Astrocyte of the spinal cord (primary cell): ENCODE measurements around the gene FAF2.
"Not testable (repeated sequence)": the region's sequence is repeated elsewhere in the genome, so short reads cannot be mapped to it uniquely, and the experiment has no call there.

ENCODE experiments used
- DNase-seq: peaks from one replicate; pipeline ENCODE4 v3.0.0; 2011; ENCODE audit warnings: low read depth, low spot score
- H3K4me3 ChIP-seq: 2 replicates; pipeline ENCODE4 v1.5.1; 2011; ENCODE audit warnings: low read depth, mild to moderate bottlenecking, low read length, moderate library complexity
- in situ Hi-C: cut with HindIII; loops from 2 replicates; pipeline ENCODE4 v1.10.0; 2017; ENCODE audit warnings: low sequenced_read_pairs
- TF ChIP-seq, protein P1 (sequence below): IDR thresholded peaks from 2 replicates; pipeline ENCODE4 v1.5.1; 2012; ENCODE audit warnings: low read depth, mild to moderate bottlenecking, low read length, inconsistent platforms

Gene FAF2

DNA sequence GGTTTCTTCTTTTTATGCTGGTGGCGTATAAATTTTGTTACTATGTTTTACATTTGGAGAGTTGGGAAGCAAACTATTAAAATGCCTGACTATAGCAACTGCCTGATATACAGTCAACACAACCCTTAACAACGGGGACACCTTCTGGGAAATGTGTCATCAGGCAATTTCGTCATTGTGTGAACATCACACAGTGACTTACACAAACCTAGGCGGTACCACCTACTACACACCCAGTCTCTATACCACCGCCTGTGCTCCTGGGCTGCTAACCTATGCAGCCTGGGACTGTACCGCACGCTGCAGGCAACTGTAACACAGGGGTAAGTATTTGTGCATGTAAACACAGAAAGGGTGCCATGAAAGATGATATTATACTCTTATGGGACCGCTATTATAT is 99.6 kb downstream of the FAF2 start:
- in situ Hi-C loops: no loop called here

DNA sequence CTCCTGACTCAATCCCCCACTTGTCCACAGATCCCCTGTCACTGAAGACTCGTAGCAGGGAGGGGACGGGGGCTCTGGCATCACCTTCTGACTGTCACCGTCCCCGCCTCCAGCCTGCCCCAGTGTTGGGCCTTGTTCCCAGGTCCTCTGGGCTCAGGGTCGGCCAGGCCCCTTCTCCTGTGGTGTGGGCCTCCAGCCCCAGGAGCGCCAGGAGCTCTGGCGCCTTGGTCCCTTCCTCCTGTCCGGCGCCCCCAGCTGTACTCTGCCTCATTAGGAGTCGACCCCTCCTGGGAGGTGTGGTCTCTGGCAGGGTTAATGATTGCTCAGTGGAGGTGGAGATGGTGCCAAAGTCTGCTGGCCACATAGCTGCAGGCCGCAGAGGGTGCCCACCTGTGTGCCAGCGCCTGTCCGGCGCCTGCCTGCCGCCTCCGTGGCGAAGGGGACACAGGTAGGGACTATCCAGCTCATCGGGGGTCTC is 100.8 kb downstream of the FAF2 start, which contains the start of gene CDHR2:
CDHR2 (plus strand) TSS at position 376 of the 478 bp plus-strand sequence. CDS start 16,011 bp downstream, outside the sequence.
- TF ChIP-seq, protein P1, sequence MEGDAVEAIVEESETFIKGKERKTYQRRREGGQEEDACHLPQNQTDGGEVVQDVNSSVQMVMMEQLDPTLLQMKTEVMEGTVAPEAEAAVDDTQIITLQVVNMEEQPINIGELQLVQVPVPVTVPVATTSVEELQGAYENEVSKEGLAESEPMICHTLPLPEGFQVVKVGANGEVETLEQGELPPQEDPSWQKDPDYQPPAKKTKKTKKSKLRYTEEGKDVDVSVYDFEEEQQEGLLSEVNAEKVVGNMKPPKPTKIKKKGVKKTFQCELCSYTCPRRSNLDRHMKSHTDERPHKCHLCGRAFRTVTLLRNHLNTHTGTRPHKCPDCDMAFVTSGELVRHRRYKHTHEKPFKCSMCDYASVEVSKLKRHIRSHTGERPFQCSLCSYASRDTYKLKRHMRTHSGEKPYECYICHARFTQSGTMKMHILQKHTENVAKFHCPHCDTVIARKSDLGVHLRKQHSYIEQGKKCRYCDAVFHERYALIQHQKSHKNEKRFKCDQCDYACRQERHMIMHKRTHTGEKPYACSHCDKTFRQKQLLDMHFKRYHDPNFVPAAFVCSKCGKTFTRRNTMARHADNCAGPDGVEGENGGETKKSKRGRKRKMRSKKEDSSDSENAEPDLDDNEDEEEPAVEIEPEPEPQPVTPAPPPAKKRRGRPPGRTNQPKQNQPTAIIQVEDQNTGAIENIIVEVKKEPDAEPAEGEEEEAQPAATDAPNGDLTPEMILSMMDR: no peak
- in situ Hi-C loops: no loop called here
- H3K4me3 ChIP-seq: no peak within 1 kb of the TSS
- no peak for DNase-seq

More for the DNA sequence above, 99.6 kb downstream of the FAF2 start:
- no peak overlapping the region for H3K4me3 ChIP-seq
- TF ChIP-seq, protein P1: no peak
- no peak for DNase-seq

DNA sequence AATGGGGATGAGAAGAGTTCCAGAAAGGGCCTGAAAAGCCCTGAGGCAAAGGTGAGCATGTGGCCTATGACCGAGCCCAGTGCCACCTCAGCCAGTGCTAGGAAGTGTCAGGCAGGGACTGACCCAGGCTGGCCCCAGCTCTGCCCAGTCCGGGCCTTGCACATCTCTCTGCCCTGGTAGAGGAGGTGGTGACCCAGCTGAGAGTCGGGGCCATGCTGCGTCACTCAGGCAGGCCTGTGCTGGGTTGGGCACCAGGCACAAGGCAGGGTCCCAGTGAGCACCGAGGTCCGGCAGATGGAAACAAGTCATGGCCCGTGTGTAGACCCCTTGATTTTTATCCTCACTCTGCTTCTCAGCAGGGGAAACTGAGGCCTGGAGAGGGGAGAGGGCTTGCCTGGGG is 101.7 kb downstream of the FAF2 start:
- TF ChIP-seq, protein P1: no peak
- no peak overlapping the region for H3K4me3 ChIP-seq
- in situ Hi-C loops: no loop called here

DNA sequence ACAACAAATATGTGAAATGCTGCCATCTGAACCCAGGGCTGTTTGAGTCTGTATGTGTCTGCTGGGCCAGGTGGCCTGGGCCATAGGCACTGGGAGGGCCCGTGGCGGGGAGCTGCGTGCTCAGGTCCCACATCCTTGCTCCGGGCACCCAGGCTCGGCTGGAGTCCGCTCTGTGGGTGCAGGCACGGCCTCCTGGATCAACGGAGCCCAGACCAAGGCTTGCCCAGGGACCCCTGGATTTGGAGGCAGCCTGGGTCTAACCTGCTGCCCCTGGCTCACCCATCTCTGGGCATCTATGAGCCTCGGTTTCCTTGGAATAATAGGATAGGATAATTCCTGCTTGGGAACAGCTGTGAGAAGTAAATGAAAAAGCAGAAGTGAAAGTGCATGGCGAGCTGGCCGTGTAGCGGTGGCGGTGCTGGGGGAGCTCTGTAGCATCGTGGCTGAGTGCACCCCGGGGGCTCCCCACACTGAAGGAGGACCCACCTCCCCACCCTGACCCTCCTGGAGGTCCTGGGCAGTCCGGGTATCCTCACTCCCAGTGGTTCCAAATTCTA is 102.2 kb downstream of the FAF2 start:
- H3K4me3 ChIP-seq: no peak overlapping the region
- in situ Hi-C loops: no loop called here
- TF ChIP-seq, protein P1: no peak
- DNase-seq: no peak

More for the DNA sequence above, 101.7 kb downstream of the FAF2 start:
- DNase-seq: no peak

DNA sequence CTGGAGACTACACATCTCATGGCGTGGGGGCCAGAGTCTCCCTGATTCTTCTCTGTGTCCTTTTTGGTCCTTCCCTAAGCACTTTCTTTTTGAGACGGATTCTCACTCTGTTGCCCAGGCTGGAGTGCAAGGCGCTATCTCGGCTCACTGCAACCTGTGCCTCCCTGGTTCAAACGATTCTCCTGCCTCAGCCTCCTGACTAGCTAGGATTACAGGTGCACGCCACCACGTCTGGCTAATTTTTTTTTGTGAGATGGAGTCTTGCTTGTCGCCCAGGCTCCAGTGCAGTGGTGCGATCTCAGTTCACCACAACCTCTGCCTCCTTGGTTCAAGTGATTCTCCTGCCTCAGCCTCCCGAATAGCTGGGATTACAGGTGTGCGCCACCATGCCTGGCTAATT is 102.8 kb downstream of the FAF2 start:
- not testable (repeated sequence) for H3K4me3 ChIP-seq, DNase-seq

DNA sequence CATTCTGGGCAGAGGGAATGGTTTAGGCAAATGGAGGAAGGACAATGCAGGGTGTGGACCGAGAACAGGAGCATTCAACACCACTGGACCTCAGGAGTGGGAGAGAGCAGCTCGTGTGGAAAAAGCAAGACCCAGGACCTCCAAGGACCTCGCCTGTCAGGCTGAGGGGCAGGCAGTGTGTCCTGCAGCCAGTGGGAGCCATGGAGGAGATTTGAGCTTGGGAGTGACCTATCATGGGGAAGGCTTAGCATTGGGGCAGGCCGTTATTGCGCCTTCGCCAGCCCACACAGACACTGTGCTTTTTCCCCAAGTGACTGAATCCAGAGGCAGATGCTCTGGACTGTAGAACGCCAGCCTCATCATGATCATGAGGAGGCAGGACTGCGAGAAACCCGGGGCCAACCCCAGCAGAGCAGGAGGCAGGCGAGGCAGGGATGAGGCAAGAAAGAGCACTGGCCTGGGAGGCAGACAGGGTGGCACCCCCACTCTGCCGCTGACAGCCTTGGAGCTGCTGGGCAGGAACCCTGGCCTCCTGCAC is 104.2 kb downstream of the FAF2 start:
- TF ChIP-seq, protein P1: no peak
- H3K4me3 ChIP-seq: no peak overlapping the region
- in situ Hi-C loops: no loop called here
- no peak for DNase-seq

More for the DNA sequence above, 102.8 kb downstream of the FAF2 start:
- in situ Hi-C loops: not testable (repeated sequence)
